ENCODE measurements around the gene SMARCD3.

Gene SMARCD3

DNA sequence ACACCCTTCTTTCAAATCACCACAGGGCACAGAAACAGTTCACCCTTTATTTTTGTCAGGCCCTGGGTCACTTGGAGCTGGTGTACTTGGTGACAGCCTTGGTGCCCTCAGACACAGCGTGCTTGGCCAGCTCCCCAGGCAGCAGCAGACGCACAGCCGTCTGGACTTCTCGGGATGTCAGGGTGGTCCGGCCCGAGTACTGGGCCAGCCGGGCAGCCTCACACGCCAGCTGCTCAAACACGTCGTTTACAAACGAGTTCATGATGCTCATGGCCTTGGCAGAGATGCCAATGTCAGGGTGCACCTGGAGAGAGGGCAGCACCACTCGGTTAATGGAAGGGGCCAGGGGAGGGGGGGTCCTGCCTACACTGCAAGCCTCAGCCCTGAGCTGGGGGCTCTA, 40.7 kb downstream of the SMARCD3 start:
- TF ChIP-seq, protein P1, sequence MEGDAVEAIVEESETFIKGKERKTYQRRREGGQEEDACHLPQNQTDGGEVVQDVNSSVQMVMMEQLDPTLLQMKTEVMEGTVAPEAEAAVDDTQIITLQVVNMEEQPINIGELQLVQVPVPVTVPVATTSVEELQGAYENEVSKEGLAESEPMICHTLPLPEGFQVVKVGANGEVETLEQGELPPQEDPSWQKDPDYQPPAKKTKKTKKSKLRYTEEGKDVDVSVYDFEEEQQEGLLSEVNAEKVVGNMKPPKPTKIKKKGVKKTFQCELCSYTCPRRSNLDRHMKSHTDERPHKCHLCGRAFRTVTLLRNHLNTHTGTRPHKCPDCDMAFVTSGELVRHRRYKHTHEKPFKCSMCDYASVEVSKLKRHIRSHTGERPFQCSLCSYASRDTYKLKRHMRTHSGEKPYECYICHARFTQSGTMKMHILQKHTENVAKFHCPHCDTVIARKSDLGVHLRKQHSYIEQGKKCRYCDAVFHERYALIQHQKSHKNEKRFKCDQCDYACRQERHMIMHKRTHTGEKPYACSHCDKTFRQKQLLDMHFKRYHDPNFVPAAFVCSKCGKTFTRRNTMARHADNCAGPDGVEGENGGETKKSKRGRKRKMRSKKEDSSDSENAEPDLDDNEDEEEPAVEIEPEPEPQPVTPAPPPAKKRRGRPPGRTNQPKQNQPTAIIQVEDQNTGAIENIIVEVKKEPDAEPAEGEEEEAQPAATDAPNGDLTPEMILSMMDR (IDR thresholded peaks at IDR 0.05; ENCODE audit: extremely low read depth, insufficient read depth, missing control alignments) = no peak
- in situ Hi-C loops (cut with MboI; ENCODE audit: low pct_unique_long_range_greater_than_20kb, low sequenced_read_pairs, unreplicated experiment) = no loop called here
- DNase-seq (ENCODE audit: low spot score) = no peak

DNA sequence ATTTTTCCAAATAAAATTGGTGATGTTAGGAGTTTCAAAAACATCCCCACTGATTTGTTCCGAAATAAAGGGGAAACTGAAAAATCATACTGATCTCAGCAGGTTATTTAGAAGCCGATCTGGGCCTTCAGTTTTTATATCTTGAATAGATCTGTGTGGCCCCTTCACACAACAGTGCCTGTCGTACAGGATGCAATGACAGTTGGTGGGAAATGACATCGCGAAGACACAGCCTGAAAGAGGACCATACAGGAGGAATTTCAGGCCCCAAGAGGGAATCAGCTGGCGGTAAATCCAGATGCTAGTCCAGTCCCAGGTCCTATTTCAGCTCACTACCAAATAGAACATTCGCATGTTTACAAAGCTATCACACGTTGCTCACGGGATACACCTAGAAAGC, 41.2 kb downstream of the SMARCD3 start:
- no peak for DNase-seq (ENCODE audit: low spot score)
- TF ChIP-seq, protein P1 (IDR thresholded peaks at IDR 0.05; ENCODE audit: extremely low read depth, insufficient read depth, missing control alignments) = no peak
- in situ Hi-C loops (cut with MboI; ENCODE audit: low pct_unique_long_range_greater_than_20kb, low sequenced_read_pairs, unreplicated experiment) = no loop called here

DNA sequence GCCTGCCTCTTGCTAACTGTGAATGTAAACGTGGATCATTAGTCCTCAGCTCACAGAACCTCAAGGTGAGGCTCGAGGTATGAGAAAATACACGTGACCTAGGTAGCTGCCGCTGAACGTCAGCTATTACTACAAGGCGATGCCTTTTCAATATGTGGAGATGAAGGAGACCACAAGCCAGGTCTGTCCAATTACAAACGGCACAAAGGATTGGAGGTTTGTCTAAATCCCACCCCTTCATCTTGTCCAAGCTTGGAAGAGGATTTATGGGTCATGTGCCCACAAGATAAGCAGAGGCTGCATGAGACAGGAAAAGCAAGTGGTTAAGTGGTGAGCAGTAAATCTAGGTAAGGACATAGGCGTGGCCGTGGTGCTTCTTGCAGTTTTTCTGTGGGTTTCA, 41.6 kb downstream of the SMARCD3 start:
- TF ChIP-seq, protein P1 (IDR thresholded peaks at IDR 0.05; ENCODE audit: extremely low read depth, insufficient read depth, missing control alignments) = no peak
- in situ Hi-C loops (cut with MboI; ENCODE audit: low pct_unique_long_range_greater_than_20kb, low sequenced_read_pairs, unreplicated experiment) = no loop called here
- no peak for DNase-seq (ENCODE audit: low spot score)

DNA sequence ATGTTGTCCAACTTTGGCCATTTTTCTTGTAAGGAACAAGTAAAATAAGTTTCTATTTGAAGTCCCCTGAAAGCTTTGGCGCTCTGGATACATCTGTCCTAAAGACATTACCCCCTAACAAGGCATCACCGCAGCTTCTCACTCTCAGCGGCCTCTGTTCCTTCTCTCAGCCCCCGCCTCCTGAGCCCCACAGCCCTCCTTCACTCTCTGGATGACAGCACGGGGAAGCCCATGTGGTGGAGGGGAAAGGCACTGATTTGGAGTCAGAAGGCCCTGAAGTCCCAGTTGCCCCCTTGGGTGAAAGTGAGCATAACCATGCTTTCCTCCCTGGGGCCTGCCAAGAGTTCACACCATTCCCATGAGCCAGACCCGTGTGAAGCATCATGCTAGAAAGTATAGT, 42.8 kb downstream of the SMARCD3 start:
- DNase-seq (ENCODE audit: low spot score) = no peak
- in situ Hi-C loops (cut with MboI; ENCODE audit: low pct_unique_long_range_greater_than_20kb, low sequenced_read_pairs, unreplicated experiment) = no loop called here
- TF ChIP-seq, protein P1 (IDR thresholded peaks at IDR 0.05; ENCODE audit: extremely low read depth, insufficient read depth, missing control alignments) = no peak

GRCh38 chr7:151204383-151205032, 44.0 kb downstream of the SMARCD3 start:
- in situ Hi-C loops (cut with MboI; ENCODE audit: low pct_unique_long_range_greater_than_20kb, low sequenced_read_pairs, unreplicated experiment) = no loop called here
- TF ChIP-seq, protein P1 (IDR thresholded peaks at IDR 0.05; ENCODE audit: extremely low read depth, insufficient read depth, missing control alignments) = no peak
- no peak for DNase-seq (ENCODE audit: low spot score)

DNA sequence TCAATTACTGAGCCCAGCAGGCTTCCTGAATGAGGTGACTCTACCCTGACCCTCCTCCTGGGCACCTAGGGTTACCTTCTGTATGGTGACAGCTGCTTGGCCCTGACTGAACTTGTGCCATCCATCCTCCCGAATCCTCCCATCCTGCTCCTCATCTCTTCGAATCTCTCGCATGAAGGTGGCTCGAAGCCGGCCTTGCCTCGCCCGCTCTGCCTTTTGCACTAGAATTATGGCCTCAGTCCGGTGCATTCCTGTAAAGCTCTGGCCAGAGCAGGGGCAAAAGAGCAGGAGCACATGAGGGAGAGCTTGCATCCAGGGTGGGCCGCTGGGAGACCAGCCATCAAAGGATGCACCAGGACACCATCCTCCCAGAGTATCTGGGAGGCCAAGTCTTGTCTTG, 45.7 kb downstream of the SMARCD3 start:
- in situ Hi-C loops (cut with MboI; ENCODE audit: low pct_unique_long_range_greater_than_20kb, low sequenced_read_pairs, unreplicated experiment) = no loop called here
- TF ChIP-seq, protein P1 (IDR thresholded peaks at IDR 0.05; ENCODE audit: extremely low read depth, insufficient read depth, missing control alignments) = no peak

More for the DNA sequence above, 45.7 kb downstream of the SMARCD3 start:
- DNase-seq (ENCODE audit: low spot score) = no peak

Data from GM13977 (cell line).